GM23248 (cell line): ENCODE measurements around the gene IQSEC1. TPM values are rescaled to one million over a fixed set of nuclear protein-coding genes. Genes with fewer than 3 reads are reported as not detected.

Source experiments
- DNase-seq: peaks from one replicate; pipeline ENCODE4 v3.0.0-alpha.2; 2015
- H2AFZ ChIP-seq: fragments of 200-600 bp; sonication (generic); 2 replicates; pipeline ENCODE4 v1.6.1; 2016; ENCODE audit warnings: antibody characterized with exemption
- H3F3A ChIP-seq: fragments of 200-600 bp; sonication (generic); 2 replicates; pipeline ENCODE4 v1.6.1; 2016; ENCODE audit warnings: mild to moderate bottlenecking, antibody characterized with exemption, mixed run types; ENCODE audit not compliant: insufficient read depth
- H3K27ac ChIP-seq: fragments of 200-600 bp; sonication (generic); 2 replicates; pipeline ENCODE4 v1.5.1; 2016; ENCODE audit warnings: mild to moderate bottlenecking
- H3K27me3 ChIP-seq: fragments of 200-600 bp; sonication (generic); replicated peaks from 2 replicates; pipeline ENCODE4 v1.6.1; 2016; ENCODE audit warnings: mild to moderate bottlenecking; ENCODE audit not compliant: insufficient read depth
- H3K36me3 ChIP-seq: fragments of 200-600 bp; sonication (generic); 2 replicates; pipeline ENCODE4 v1.6.1; 2016; ENCODE audit warnings: low read depth, mild to moderate bottlenecking
- H3K4me1 ChIP-seq: fragments of 200-600 bp; sonication (generic); 2 replicates; pipeline ENCODE4 v1.6.1; 2016; ENCODE audit warnings: mild to moderate bottlenecking; ENCODE audit not compliant: insufficient read depth
- H3K4me2 ChIP-seq: fragments of 200-600 bp; sonication (generic); one replicate; pipeline ENCODE4 v1.6.1; 2016; ENCODE audit warnings: mild to moderate bottlenecking; ENCODE audit not compliant: unreplicated experiment
- H3K4me3 ChIP-seq: fragments of 200-600 bp; sonication (generic); 2 replicates; pipeline ENCODE4 v1.5.1; 2016; ENCODE audit warnings: mild to moderate bottlenecking
- H3K79me2 ChIP-seq: fragments of 200-600 bp; sonication (generic); 2 replicates; pipeline ENCODE4 v1.6.1; 2016; ENCODE audit warnings: mild to moderate bottlenecking; ENCODE audit not compliant: insufficient read depth
- H3K9ac ChIP-seq: fragments of 200-600 bp; sonication (generic); 2 replicates; pipeline ENCODE4 v1.6.1; 2016; ENCODE audit warnings: mild to moderate bottlenecking
- H3K9me2 ChIP-seq: fragments of 200-600 bp; sonication (generic); 2 replicates; pipeline ENCODE4 v1.6.1; 2016; ENCODE audit warnings: mixed run types, mild to moderate bottlenecking, moderate library complexity; ENCODE audit not compliant: insufficient read depth
- H3K9me3 ChIP-seq: fragments of 200-600 bp; sonication (generic); one replicate; pipeline ENCODE4 v1.6.1; 2017; ENCODE audit warnings: low read depth
- H4K20me1 ChIP-seq: fragments of 200-600 bp; sonication (generic); 2 replicates; pipeline ENCODE4 v1.6.0; 2016; ENCODE audit not compliant: insufficient read depth
- EZH2 ChIP-seq: fragments of 200-600 bp; sonication (generic); IDR thresholded peaks from 2 replicates; pipeline ENCODE4 v1.6.1; 2018; ENCODE audit warnings: antibody characterized with exemption, mild to moderate bottlenecking; ENCODE audit not compliant: insufficient read depth, poor library complexity, severe bottlenecking
- EZH2phosphoT487 ChIP-seq: fragments of 200-600 bp; sonication (generic); IDR thresholded peaks from 2 replicates; pipeline ENCODE4 v1.6.1; 2018; ENCODE audit warnings: antibody characterized with exemption, moderate library complexity, mild to moderate bottlenecking, low read depth; ENCODE audit not compliant: insufficient read depth
- WGBS, 2 experiments: methylation state at CpG; one replicate each; pipeline ENCODE4 v1.1.6; 2015 to 2017; ENCODE audit warnings: low lambda C conversion rate in 2 of 2, low coverage in 1 of 2; ENCODE audit errors: missing lambda C conversion rate in 2 of 2; 5-methylcytosine and 5-hydroxymethylcytosine counted together
- in situ Hi-C: fragments of 300-500 bp; cut with MboI; formaldehyde crosslinking; loops from 2 replicates; pipeline ENCODE4 v1.15.0; 2020
- polyA plus RNA-seq: library from polyadenylated mRNA; unstranded; fragments of >200 nt; fragmentation: Nextera tagmentation; extraction: Ambion mirVana; gene quantifications from 2 replicates; pipeline ENCODE4 v1.2.1, GENCODE V29; 2016
- total RNA-seq: library from RNA; depleted of rRNA; stranded (reverse); fragments of >200 nt; shearing (Covaris generic); gene quantifications from 2 replicates; pipeline ENCODE4 v1.2.3, GENCODE V29; 2014

Gene IQSEC1
- total and polyA plus RNA-seq, 2 experiments from 2014 or later = 5.1 to 21.6 TPM

DNA sequence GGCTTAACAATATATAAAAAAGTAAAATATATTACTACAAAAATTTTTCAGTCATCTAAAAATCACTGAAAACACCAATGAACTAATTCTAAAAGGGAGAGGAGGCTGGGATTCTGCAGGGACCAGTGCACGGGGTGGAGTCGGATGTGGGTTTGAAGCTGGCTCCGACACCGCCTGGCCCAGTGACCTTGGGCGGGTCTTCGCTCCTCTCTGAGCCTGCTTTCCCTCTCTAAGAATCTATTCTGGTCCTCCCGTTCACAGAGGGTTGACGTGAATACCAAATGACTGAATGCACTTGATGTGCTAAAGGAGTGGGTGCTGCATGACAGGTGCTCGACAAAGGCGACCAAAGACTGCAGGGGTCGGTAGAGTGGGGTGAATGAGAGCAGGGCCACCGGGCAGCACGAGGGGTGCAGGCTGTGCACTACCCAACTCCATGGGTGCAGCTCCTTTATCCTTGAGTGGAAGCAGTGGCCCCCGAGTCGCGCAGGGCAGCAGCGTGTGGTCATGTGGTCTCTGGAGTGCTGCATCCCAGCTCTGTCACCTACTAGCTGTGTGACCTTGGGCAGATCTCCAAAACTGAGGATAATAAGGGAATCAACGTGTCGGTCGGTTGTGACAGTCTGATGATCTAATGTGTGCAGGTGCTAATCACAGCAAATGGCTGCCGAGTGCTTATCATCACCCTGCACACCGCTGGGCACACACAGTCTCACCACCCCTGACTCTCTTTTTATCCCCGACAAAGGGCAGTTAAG, 8.6 kb upstream of the IQSEC1 start:
- 50% methylated on average over 23 of the region's 23 CpGs for whole genome bisulfite sequencing, 2 experiments
- Histone ChIP-seq H3K9me2 (no peaks in the 10 kb centered on the region), H3F3A (no peaks in the 10 kb centered on the region), H3K9me3 (no peaks in the 10 kb centered on the region), H2AFZ (no peak overlapping the region), H3K27me3 (peaks cover 34% of the 10 kb centered on the region), H3K9ac (no peak overlapping the region), H3K4me2 (no peak overlapping the region), H4K20me1 (no peaks in the 10 kb centered on the region), H3K27ac (no peak overlapping the region), H3K79me2 (no peaks in the 10 kb centered on the region), H3K36me3 (no peaks in the 10 kb centered on the region), H3K4me3 (no peak overlapping the region), H3K4me1 (peaks cover 11% of the 10 kb centered on the region; the same call in 1 of the 2 replicates)
- TF ChIP-seq EZH2phosphoT487 = no peak
- TF ChIP-seq EZH2 = no peak
- in situ Hi-C loops = loop anchor here (5.0 to 10.0 kb wide), 2 partner anchors 373 to 566 kb away; no protein-coding TSS in a partner anchor
- peak; percentile 12 for DNase-seq

DNA sequence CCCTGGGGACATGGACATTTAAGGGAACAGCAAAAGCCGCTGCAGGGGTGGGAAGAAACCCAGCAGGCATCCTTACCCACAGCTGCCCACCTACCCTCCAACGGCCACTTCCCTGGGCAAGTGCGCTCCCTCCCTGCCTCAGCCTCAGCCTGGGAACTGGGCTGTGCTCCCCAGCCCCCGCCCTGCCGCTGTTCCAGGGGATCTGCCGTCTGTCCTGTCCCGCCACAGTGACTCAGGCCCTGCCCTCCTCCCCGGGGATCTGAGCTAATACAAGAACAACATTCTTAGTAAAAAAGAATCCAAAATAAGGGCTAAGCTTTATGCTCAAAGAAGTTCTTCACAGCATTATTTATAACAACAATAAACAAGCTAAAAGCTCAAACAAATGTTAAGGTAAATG, 7.4 kb upstream of the IQSEC1 start:
- Histone ChIP-seq H3K27me3 (peaks cover 45% of the 10 kb centered on the region), H3K36me3 (no peaks in the 10 kb centered on the region), H3K79me2 (no peaks in the 10 kb centered on the region), H3K9ac (no peak overlapping the region), H2AFZ (no peak overlapping the region), H3K4me1 (peaks cover 11% of the 10 kb centered on the region; the same call in 1 of the 2 replicates), H3K9me3 (no peaks in the 10 kb centered on the region), H3F3A (no peaks in the 10 kb centered on the region), H3K27ac (no peak overlapping the region), H3K9me2 (no peaks in the 10 kb centered on the region), H3K4me3 (no peak overlapping the region), H4K20me1 (no peaks in the 10 kb centered on the region), H3K4me2 (no peak overlapping the region)
- in situ Hi-C loops = loop anchor here (5.0 to 10.0 kb wide), 2 partner anchors 374 to 567 kb away; no protein-coding TSS in a partner anchor
- 4 to 6% methylated on average over 8 of the region's 8 CpGs for WGBS, 2 experiments
- peak; percentile 67 for DNase-seq
- TF ChIP-seq EZH2 = no peak
- TF ChIP-seq EZH2phosphoT487 = no peak

DNA sequence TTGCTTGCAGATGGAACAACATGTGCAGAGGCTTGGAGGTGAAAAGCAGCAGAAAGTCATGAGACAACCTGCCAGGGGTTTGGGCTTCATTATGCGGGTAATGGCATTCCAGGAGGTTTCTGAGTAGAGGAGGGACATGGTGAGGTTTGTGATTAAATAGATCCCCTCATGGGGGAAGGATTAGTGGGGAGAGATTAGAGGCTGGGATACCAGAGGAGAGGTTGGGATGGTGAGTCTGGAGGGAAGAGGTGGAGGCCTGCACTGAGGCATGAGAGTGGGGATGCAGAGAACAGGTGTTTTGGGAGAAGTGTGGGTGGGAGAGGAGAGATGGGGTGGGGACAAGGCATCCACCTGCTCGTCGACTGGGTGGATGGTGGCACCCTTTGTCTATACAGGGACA, 6.8 kb upstream of the IQSEC1 start:
- Histone ChIP-seq H3K4me1 (peaks cover 11% of the 10 kb centered on the region; the same call in 1 of the 2 replicates), H4K20me1 (no peaks in the 10 kb centered on the region), H3K4me3 (no peak overlapping the region), H3K36me3 (no peaks in the 10 kb centered on the region), H3K9ac (no peak overlapping the region), H2AFZ (no peak overlapping the region), H3K27me3 (peaks cover 51% of the 10 kb centered on the region), H3K9me2 (no peaks in the 10 kb centered on the region), H3F3A (no peaks in the 10 kb centered on the region), H3K27ac (no peak overlapping the region), H3K9me3 (no peaks in the 10 kb centered on the region), H3K4me2 (no peak overlapping the region), H3K79me2 (no peaks in the 10 kb centered on the region)
- TF ChIP-seq EZH2phosphoT487 (no peak), EZH2 (no peak)
- in situ Hi-C loops = loop anchor here (5.0 to 10.0 kb wide), 2 partner anchors 375 to 567 kb away; no protein-coding TSS in a partner anchor
- 67 to 75% methylated on average over 2 to 3 of the region's 3 CpGs for WGBS, 2 experiments
- no peak for DNase-seq

GRCh38 chr3:13079510-13079909, 6.3 kb upstream of the IQSEC1 start:
- H3K79me2 ChIP-seq = no peaks in the 10 kb centered on the region
- no peak overlapping the region for H3K27ac ChIP-seq
- 60 to 72% methylated on average over 7 of the region's 7 CpGs for WGBS, 2 experiments
- H3F3A ChIP-seq = no peaks in the 10 kb centered on the region
- TF ChIP-seq EZH2 (no peak), EZH2phosphoT487 (no peak)
- peaks cover 11% of the 10 kb centered on the region; the same call in 1 of the 2 replicates for H3K4me1 ChIP-seq
- DNase-seq = no peak
- H3K9me3 ChIP-seq = no peaks in the 10 kb centered on the region
- no peak overlapping the region for H3K4me2 ChIP-seq
- peaks cover 56% of the 10 kb centered on the region for H3K27me3 ChIP-seq
- no peak overlapping the region for H3K4me3 ChIP-seq
- H4K20me1 ChIP-seq = no peaks in the 10 kb centered on the region
- no peak overlapping the region for H3K9ac ChIP-seq
- H3K36me3 ChIP-seq = no peaks in the 10 kb centered on the region
- no peak overlapping the region for H2AFZ ChIP-seq
- in situ Hi-C loops = no loop called here
- H3K9me2 ChIP-seq = no peaks in the 10 kb centered on the region
